HG03045 (cell line): ENCODE data around the gene CDC5L.
A peak's percentile ranks its signal among the peaks of the same experiment; 100 is the strongest.
"Not testable (repeated sequence)": the region's sequence is repeated elsewhere in the genome, so short reads cannot be mapped to it uniquely, and the experiment has no call there.

Experiments
- ATAC-seq: cut with Tn5 transposase; IDR thresholded peaks from one replicate; pipeline ENCODE4 v1.9.1; 2021; ENCODE audit warnings: mild to moderate bottlenecking, moderate library complexity; ENCODE audit not compliant: unreplicated experiment

Gene CDC5L

GRCh38 chr6:44387346-44388134 is at the start of gene CDC5L:
Gene CDC5L (plus strand): TSS chr6:44387706. CDS start chr6:44387824, 118 bp downstream.
- peak; percentile 87 for ATAC-seq

DNA sequence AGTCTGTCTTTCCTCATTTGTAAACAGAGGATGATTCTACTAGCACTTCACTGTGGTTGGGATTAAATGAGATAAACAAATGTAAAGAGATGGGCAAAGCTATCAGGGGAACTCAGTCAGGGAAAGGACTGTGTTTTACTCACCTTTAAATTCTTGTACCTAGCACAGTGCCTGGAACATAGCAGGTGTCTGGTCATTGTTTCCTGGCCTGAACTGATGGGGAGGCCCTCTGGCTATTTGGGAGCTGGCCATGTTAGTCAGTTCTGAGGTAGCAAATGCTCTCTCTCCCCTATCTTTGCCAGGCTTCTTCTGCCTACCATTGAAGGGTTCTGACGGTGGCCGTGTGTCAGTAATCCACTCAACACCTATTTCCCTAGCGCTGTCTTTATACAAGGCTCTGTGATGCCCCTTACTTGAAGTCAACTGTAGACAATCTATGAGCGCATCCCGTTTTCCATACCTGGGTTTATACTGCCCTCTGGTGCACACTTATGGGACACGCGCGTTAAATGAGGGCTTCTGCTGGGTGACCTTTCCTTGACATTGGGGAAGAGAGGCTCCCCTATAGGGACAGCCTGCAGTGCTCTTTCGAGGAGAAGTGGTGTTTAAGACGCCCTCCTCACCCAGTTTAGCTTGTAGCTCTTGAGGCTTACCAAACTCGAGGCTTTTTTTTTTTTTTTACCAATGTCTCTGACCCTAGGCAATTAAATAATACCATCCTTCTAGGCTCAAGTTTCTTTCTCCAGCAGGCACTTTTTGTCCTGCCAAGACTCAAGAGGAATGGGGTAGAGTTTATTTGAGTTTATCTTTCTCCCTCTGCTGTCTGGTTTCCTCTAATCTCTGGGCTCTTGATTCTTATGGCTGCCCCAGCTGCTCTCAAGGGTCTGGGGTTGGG is 49.0 kb upstream of the CDC5L start:
- no peak for ATAC-seq

DNA sequence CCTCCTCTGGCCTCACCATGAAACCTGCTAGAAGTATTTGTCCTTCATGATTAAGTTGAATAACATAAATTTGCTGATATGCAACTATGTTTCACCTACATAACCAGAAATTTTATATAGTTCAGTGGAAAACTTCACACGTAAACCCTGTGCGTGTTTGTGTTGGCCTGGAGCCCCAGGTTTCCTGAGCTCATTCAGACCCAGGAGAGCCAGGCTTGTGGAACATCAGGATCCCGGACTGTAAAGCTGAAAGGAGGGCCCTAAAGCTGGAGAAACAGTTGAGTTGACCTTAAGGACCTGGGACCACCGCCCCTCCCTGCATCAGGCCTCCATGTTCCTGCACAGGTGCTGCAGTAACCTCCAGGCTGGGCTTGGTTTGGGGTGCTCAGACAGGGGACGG is 48.2 kb upstream of the CDC5L start:
- ATAC-seq = no peak

DNA sequence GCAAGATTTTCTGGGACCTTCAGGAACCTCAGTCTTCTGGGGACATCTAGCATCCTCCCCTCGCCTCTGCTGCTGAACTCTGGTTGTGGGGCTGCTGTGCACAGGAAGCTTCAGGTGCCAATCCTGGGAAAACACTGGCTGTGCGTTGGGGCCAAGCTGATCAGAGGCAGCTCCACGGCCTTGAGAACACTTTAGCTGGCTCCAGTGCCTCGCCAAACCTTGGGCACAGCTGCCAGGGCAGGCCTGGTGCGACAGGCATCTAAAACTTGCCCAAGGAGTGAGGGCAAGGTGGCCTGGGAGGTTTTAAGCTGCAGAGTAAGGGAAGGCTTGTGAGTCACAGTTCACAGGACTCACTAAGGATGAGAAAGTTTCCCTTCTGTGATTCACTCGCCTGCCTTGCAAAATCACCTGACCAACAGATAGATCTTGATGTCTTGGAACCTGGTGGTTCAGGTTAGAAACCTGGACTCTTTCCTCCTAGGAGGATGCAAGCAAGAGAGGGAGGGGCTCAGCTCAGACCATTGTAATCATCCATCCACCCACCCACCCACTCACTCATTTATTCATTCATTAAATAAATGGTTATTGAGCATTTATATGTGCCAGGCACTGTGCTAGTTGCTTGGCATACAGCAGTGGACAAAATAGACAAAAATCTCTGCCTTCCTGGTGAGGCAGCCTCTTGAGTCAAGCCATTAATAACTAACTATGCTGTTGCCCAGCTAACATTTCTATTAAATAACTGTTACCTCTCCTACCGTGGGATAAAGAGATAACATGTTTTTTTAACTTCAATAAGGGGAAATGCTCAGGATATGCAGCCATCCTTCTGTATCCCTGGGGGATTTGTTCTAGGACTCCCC is 47.5 kb upstream of the CDC5L start:
- no peak for ATAC-seq

GRCh38 chr6:44341095-44341890 is 46.2 kb upstream of the CDC5L start:
- no peak for ATAC-seq

DNA sequence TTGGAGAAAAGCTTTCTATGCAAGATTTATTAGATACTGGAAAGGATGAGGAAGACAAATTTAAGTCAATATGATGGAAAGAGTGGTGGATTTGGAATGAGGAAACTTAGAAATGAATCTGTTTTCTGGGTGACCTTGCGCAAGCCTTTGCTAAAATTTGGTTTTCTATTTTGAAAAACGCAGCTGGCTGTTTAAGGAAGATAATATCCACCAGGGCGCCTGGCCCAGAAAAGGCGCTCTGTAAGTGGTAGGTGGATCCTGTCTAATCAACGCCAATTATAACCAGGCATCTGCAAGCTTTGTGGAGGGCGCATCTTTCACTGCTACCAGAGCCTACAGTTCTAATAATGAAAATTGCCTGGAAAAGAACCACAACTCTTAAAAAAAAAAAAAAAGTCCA is 45.5 kb upstream of the CDC5L start:
- ATAC-seq = no peak

DNA sequence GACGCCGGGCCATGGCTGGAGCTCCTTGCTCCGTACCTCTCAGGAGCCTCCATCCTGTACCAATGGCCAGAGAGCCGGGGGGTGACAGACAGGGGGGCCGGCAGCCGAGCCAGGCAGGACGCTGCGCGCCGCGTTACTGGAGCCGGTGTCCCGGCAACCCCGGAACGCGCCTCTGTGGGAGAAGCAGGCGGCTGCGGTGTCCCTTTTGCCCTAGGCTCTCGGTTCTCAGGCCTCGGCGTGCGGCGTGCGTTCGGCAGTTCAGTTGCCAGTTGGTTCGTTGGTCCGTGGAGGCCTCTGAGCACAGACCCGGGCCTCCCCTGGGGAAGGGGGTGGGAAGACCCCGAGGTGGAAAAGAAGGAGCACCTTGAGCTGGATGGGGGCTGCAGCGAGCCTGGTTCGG is 45.0 kb upstream of the CDC5L start, which contains the start of gene SPATS1:
TSS of gene SPATS1 (plus strand) at position 162 of the 400 bp plus-strand sequence. CDS start 446 bp downstream, outside the sequence.
- no peak for ATAC-seq

- not testable (repeated sequence) for ATAC-seq
Observed at GRCh38 chr6:44346818-44347217, 40.7 kb upstream of the CDC5L start.

DNA sequence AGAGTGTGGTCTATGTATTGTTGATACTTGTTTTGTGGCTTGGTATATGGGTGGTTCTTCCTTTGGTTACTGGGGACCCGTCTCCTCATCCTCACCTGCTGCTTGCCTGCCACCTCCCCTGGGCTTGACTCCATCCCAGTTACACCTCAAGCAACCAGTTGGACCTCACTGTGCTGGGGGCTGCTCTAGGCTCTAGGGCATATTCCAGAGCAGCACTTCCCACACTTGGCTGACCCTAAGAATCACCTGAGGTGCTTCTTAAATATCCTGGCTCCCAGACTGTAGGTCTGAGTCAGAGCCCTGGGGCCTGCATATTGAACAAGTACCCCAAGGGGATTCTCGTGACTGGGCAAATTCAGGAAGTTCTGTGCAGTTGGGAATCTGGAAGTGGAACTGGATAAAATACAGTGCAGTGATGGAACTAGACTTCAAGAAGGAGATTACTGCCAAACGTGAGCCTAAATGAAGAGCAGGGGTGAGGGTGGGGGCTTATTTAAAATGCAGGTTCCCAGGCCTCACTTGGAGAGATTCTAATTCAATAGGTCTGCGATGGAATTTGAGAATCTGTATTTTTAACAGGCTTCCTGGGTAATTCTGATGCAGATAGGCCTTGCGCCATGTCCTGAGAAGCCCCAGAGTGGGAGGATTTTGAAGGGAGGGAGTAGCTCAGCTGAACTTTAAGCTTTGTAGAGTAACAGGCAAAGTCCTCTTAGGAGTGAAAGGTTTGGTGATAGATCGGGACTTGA is 37.4 kb upstream of the CDC5L start:
- no peak for ATAC-seq

DNA sequence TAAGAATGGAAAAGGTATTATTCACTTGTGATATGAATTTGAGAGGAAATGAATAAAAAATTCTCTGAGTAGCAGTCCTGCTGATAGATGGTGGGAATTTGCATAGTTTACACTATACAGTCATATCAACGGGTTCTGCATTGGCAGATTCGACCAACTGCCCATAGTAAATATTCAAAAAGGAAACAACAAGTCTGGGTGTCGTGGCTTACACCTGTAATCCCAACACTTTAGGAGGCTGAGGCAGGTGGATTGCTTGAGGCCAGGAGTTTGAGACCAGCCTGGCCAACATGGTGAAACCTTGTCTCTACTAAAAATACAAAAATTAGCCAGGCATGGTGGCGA is 36.9 kb upstream of the CDC5L start:
- ATAC-seq = not testable (repeated sequence)

DNA sequence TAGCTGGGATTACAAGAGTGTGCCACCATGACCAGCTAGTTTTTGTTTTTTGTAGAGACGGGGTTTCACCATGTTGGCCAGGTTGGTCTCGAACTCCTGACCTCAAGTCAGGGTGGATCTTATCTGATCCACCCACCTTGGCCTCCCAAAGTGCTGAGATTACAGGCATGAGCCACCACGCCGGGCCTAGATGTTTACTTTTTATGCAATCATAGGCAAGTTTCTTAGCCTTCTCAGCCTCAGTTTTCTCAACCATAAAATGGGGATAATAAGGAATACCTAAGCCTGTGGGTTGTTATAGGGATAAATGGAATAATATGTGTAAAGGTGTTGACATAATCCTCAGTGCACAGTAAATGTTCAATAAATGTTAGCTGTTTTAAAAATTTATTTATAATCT is 35.2 kb upstream of the CDC5L start:
- no peak for ATAC-seq

DNA sequence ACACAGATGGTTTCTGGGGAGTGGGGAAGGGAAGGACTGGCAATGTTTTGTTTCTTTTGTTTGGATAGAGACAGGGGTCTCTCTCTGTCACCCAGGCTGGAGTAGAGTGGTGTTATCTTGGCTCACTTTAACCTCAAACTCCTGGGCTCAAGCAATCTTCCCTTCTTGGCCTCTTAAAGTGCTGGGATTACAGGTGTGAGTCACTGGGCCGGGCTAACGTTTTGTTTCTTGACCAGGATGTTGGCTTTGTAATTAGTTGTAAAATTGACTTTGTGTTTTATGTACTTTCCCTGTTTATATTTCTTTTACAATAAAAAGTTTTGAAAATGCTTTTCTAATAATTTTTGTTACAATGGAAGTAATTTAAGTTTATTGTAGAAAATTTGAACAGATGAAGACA is 34.2 kb upstream of the CDC5L start:
- no peak for ATAC-seq

DNA sequence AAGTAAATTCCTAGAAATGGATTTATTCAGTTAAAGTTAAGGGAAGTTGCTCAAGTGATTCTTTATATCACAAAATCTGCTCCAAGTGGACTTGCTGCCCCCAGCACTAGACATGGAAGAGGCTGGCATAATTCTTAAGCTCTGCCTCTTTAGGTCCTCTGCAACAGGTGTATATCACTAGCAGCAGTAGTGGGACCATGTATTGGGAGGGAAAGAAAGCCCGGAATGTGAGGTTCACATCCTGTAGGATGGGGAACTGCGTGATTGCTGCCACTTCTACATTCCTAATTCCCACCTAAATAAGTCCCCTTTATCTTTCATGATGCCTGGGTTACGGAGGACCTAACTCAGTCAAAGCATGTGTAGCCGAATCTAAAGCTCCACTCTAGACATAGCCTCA is 31.9 kb upstream of the CDC5L start:
- ATAC-seq = no peak

DNA sequence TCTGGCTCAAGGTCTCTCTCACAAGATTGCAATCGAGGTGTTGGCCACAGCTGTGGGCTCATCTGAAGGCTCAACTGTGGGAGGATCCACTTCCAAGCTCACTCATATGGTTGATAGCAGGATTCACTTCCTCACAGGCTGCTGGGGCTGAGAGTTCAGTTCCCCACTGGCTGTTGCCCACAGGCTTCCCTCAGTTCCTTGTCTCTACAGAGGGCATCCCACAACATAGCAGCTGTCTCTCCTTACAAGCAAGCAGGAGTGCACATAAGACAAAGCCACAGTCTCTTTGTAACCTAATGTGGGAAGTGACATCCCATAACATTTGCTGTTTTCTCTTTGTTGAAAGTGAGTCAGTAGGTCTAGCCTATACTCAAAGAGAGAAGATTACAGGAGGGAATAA is 31.0 kb upstream of the CDC5L start:
- no peak for ATAC-seq

GRCh38 chr6:44359973-44360372 is 27.5 kb upstream of the CDC5L start:
- no peak for ATAC-seq

GRCh38 chr6:44361947-44362346 is 25.6 kb upstream of the CDC5L start:
- no peak for ATAC-seq

DNA sequence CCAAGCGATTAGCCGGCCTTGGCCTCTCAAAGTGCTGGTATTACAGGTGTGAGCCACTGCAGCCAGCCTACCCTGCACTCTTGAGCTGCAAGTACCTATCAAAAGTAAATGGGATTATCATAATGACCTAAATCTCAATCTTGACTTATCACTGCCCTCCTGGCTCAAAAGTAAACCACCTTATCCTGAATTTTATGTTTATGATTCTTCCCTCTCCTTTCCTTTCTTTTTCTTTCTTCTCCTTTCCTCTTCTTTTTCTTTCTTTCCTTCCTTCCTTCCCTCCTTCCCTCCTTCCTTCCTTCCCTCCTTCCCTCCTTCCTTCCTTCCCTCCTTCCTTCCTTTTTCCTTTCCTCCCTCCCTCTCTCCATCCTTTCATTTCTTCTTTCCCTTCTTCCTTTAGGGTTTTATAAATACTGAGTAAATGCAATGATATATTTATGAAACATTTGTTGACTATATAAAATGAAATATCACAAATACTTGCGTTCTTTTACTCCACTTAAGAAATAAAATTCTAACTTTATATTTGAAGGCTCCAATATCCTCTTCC is 24.1 kb upstream of the CDC5L start:
- ATAC-seq = no peak

GRCh38 chr6:44366781-44367180 is 20.7 kb upstream of the CDC5L start:
- ATAC-seq = no peak

DNA sequence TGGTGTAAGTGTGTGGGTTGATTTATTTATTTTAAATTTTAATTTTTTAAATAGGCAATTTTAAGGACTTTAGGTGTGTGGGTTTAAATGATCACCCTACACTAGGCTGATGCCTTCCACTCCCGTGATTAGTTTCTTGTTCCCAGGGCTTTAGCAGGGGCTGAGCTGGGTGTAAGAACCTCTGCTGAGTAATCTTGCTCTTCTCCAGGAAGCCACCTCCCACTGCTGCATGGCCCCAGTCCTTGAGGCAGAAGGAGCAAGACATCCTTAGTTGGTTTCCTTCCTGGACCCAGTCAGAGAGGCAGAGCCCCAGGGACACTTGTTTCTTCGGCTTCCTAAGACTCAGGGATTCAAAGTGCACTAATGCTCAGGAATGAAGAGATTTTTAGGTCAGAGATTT is 19.8 kb upstream of the CDC5L start:
- no peak for ATAC-seq
